WTC11 (cell line): ENCODE results near the gene B4GALT2. TPM values are rescaled to one million over a fixed set of nuclear protein-coding genes. Genes with fewer than 3 reads are reported as not detected.

Experiments used
- ATAC-seq: fragments of 200-7000 bp; cut with Tn5 transposase; 2 replicates; pipeline ENCODE4 v1.10.0; 2021; ENCODE audit warnings: mild to moderate bottlenecking, moderate library complexity
- CTCF ChIA-PET: fragments of 300-600 bp; sonication (Branson Sonifier 250); formaldehyde crosslinking; loops from one replicate; lab custom pipeline; 2021; ENCODE audit warnings: antibody characterized with exemption; lab: Charles Lee
- POLR2A ChIA-PET: fragments of 350-600 bp; sonication (Branson Sonifier 250); formaldehyde crosslinking; loops from one replicate; lab custom pipeline; 2021; ENCODE audit warnings: antibody characterized with exemption; lab: Charles Lee
- DNase-seq: peaks from one replicate; pipeline ENCODE4 v3.0.0; 2021; ENCODE audit warnings: low spot score
- H3K27ac Mint-ChIP-seq: 2 replicates; pipeline ENCODE4 v1.8.0; 2021; ENCODE audit warnings: mixed read lengths
- H3K27me3 Mint-ChIP-seq: 2 replicates; pipeline ENCODE4 v1.8.0; 2021; ENCODE audit warnings: low read depth, mild to moderate bottlenecking, moderate library complexity, mixed read lengths
- H3K36me3 Mint-ChIP-seq: 2 replicates; pipeline ENCODE4 v1.8.0; 2021; ENCODE audit warnings: mixed read lengths
- H3K4me1 Mint-ChIP-seq: 2 replicates; pipeline ENCODE4 v1.8.0; 2022; ENCODE audit warnings: mixed read lengths
- H3K4me3 Mint-ChIP-seq: 2 replicates; pipeline ENCODE4 v1.8.0; 2021; ENCODE audit warnings: mild to moderate bottlenecking, moderate library complexity, mixed read lengths
- H3K9me3 Mint-ChIP-seq: 2 replicates; pipeline ENCODE4 v1.8.0; 2021; ENCODE audit warnings: mixed read lengths
- AFF4 ChIP-seq: sonication (generic); formaldehyde crosslinking; IDR thresholded peaks from 2 replicates; pipeline ENCODE4 v1.8.1; 2023; ENCODE audit warnings: mild to moderate bottlenecking, missing genetic modification reagents, borderline replicate concordance
- ATF3 ChIP-seq: sonication (generic); formaldehyde crosslinking; conservative IDR thresholded peaks from 2 replicates; pipeline ENCODE4 v1.8.1; 2022; ENCODE audit warnings: mild to moderate bottlenecking, missing genetic modification reagents
- CBFB ChIP-seq: sonication (generic); formaldehyde crosslinking; IDR thresholded peaks from 2 replicates; pipeline ENCODE4 v1.8.1; 2022; ENCODE audit warnings: mild to moderate bottlenecking, low read depth, missing genetic modification reagents
- CREB1 ChIP-seq: sonication (generic); formaldehyde crosslinking; IDR thresholded peaks from 2 replicates; pipeline ENCODE4 v1.8.0; 2023; ENCODE audit warnings: mild to moderate bottlenecking, missing genetic modification reagents
- ETV6 ChIP-seq: sonication (generic); formaldehyde crosslinking; IDR thresholded peaks from 2 replicates; pipeline ENCODE4 v1.8.1; 2022; ENCODE audit warnings: mild to moderate bottlenecking, missing genetic modification reagents
- FOXK1 ChIP-seq: sonication (generic); formaldehyde crosslinking; IDR thresholded peaks from 2 replicates; pipeline ENCODE4 v1.8.0; 2022; ENCODE audit warnings: mild to moderate bottlenecking, moderate library complexity, missing genetic modification reagents
- IRF2 ChIP-seq: sonication (generic); formaldehyde crosslinking; IDR thresholded peaks from 2 replicates; pipeline ENCODE4 v1.8.0; 2022; ENCODE audit warnings: low read depth, missing genetic modification reagents, borderline replicate concordance
- JUN ChIP-seq: sonication (generic); formaldehyde crosslinking; IDR thresholded peaks from 2 replicates; pipeline ENCODE4 v1.8.0; 2023; ENCODE audit warnings: mild to moderate bottlenecking, missing genetic modification reagents
- KAT7 ChIP-seq: sonication (generic); formaldehyde crosslinking; IDR thresholded peaks from 2 replicates; pipeline ENCODE4 v1.8.1; 2023; ENCODE audit warnings: missing genetic modification reagents, mild to moderate bottlenecking, borderline replicate concordance
- MYBL2 ChIP-seq: sonication (generic); formaldehyde crosslinking; IDR thresholded peaks from 2 replicates; pipeline ENCODE4 v1.8.1; 2023; ENCODE audit warnings: mild to moderate bottlenecking, moderate library complexity, missing genetic modification reagents
- NFYB ChIP-seq: sonication (generic); formaldehyde crosslinking; conservative IDR thresholded peaks from 2 replicates; pipeline ENCODE4 v1.8.0; 2022; ENCODE audit warnings: low read depth, missing genetic modification reagents
- NR1H2 ChIP-seq: sonication (generic); formaldehyde crosslinking; IDR thresholded peaks from 2 replicates; pipeline ENCODE4 v1.9.0; 2021; ENCODE audit warnings: mild to moderate bottlenecking, moderate library complexity, missing genetic modification reagents
- RELA ChIP-seq: sonication (generic); formaldehyde crosslinking; IDR thresholded peaks from 2 replicates; pipeline ENCODE4 v1.8.1; 2022; ENCODE audit warnings: missing genetic modification reagents, mild to moderate bottlenecking, borderline replicate concordance
- SOX15 ChIP-seq: fragments of 250-450 bp; sonication (Bioruptor Pico); IDR thresholded peaks from 2 replicates; pipeline ENCODE4 v1.9.0; 2021; ENCODE audit warnings: mild to moderate bottlenecking
- TEAD4 ChIP-seq: sonication (generic); formaldehyde crosslinking; IDR thresholded peaks from 2 replicates; pipeline ENCODE4 v1.8.0; 2022; ENCODE audit warnings: mild to moderate bottlenecking, missing genetic modification reagents
- ZBTB21 ChIP-seq: sonication (generic); formaldehyde crosslinking; IDR thresholded peaks from 2 replicates; pipeline ENCODE4 v1.8.1; 2023; ENCODE audit warnings: mild to moderate bottlenecking, missing genetic modification reagents, borderline replicate concordance
- ZBTB43 ChIP-seq: sonication (generic); formaldehyde crosslinking; IDR thresholded peaks from 2 replicates; pipeline ENCODE4 v1.8.1; 2023; ENCODE audit warnings: mild to moderate bottlenecking, missing genetic modification reagents
- ZNF281 ChIP-seq: sonication (generic); formaldehyde crosslinking; IDR thresholded peaks from 2 replicates; pipeline ENCODE4 v1.8.0; 2023; ENCODE audit warnings: mild to moderate bottlenecking, missing genetic modification reagents
- ZNF396 ChIP-seq: fragments of 250-450 bp; sonication (Bioruptor Pico); IDR thresholded peaks from 2 replicates; pipeline ENCODE4 v1.8.0; 2021; ENCODE audit warnings: mild to moderate bottlenecking, moderate library complexity, borderline replicate concordance
- ZNF423 ChIP-seq: fragments of 250-450 bp; sonication (Bioruptor Pico); IDR thresholded peaks from 2 replicates; pipeline ENCODE4 v2.1.2; 2022; ENCODE audit warnings: mild to moderate bottlenecking, moderate library complexity
- total RNA-seq: library from RNA; stranded (reverse); gene quantifications from 3 replicates; pipeline ENCODE4 v1.2.3, GENCODE V29; 2021

B4GALT2 gene
- total RNA-seq, 1 experiment from 2014 or later, result 66.7 TPM

GRCh38 chr1:43937179-43937865, 41.7 kb upstream of the B4GALT2 start:
- no peaks in the 10 kb centered on the region for H3K9me3 Mint-ChIP-seq
- CTCF ChIA-PET, result interaction anchor here (0.9 to 11.9 kb wide), 10 partner anchors 10 to 232 kb away, joined by 3 to 992 read pairs (median 8); partner anchors contain the start of genes ATP6V0B, IPO13 and ST3GAL3
- DNase-seq (no peak), ATAC-seq (no peak)
- TF ChIP-seq NFYB (CRISPR knock-in tag) (no peak), RELA (CRISPR knock-in tag) (no peak), AFF4 (CRISPR knock-in tag) (no peak), TEAD4 (CRISPR knock-in tag) (no peak), ETV6 (CRISPR knock-in tag) (no peak)
- H3K4me1 Mint-ChIP-seq, result peaks cover 57% of the 10 kb centered on the region
- POLR2A ChIA-PET, result interaction anchor here (0.9 to 1.5 kb wide), 2 partner anchors 25 to 287 kb away, joined by 3 to 4 read pairs; partner anchors contain the start of gene KDM4A
- peaks cover 8% of the 10 kb centered on the region for H3K27me3 Mint-ChIP-seq
- no peak overlapping the region for H3K27ac Mint-ChIP-seq
- no peaks in the 10 kb centered on the region for H3K36me3 Mint-ChIP-seq
- H3K4me3 Mint-ChIP-seq, result peak overlapping the region; percentile 78

GRCh38 chr1:43938383-43938782, 40.6 kb upstream of the B4GALT2 start:
- Mint-ChIP-seq H3K27me3 (no peaks in the 10 kb centered on the region; the same call in 1 of the 2 replicates), H3K36me3 (no peaks in the 10 kb centered on the region), H3K4me3 (no peak overlapping the region), H3K27ac (no peak overlapping the region; the same call in 1 of the 2 replicates), H3K4me1 (peaks cover 58% of the 10 kb centered on the region), H3K9me3 (no peaks in the 10 kb centered on the region)
- CTCF ChIA-PET, result interaction anchor here (0.8 to 11.9 kb wide), 4 partner anchors 36 to 172 kb away, joined by 3 to 992 read pairs (median 3); partner anchors contain the start of gene ATP6V0B
- ATAC-seq, result no peak
- POLR2A ChIA-PET, result no interaction called here
- DNase-seq, result no peak
- TF ChIP-seq NR1H2 (CRISPR knock-in tag), result no peak
- no peak for TF ChIP-seq CBFB (CRISPR knock-in tag)
- no peak for TF ChIP-seq ZBTB21 (CRISPR knock-in tag)
- TF ChIP-seq ZBTB43, result no peak
- no peak for TF ChIP-seq MYBL2 (CRISPR knock-in tag)
- TF ChIP-seq FOXK1 (CRISPR knock-in tag), result no peak
- TF ChIP-seq JUN (CRISPR knock-in tag), result no peak
- no peak for TF ChIP-seq SOX15
- no peak for TF ChIP-seq IRF2 (CRISPR knock-in tag)
- TF ChIP-seq ZNF423, result no peak
- TF ChIP-seq RELA (CRISPR knock-in tag), result no peak
- no peak for TF ChIP-seq ZNF396 (CRISPR knock-in tag)

GRCh38 chr1:43938892-43939587, 40.0 kb upstream of the B4GALT2 start:
- ChIA-PET POLR2A (interaction anchor here (0.9 kb wide), 1 partner anchor 176 kb away, joined by 3 read pairs; no protein-coding TSS in a partner anchor), CTCF (interaction anchor here (0.6 to 11.9 kb wide), 10 partner anchors 9 to 172 kb away, joined by 3 to 992 read pairs (median 3); no protein-coding TSS in a partner anchor)
- Mint-ChIP-seq H3K27me3 (no peaks in the 10 kb centered on the region; the same call in 1 of the 2 replicates), H3K4me1 (peaks cover 59% of the 10 kb centered on the region), H3K27ac (peak overlapping the region; percentile 22; the same call in 1 of the 2 replicates), H3K36me3 (no peaks in the 10 kb centered on the region), H3K9me3 (no peaks in the 10 kb centered on the region), H3K4me3 (no peak overlapping the region)
- TF ChIP-seq TEAD4 (CRISPR knock-in tag) (no peak), CREB1 (no peak), ATF3 (CRISPR knock-in tag) (no peak), MYBL2 (CRISPR knock-in tag) (no peak), KAT7 (CRISPR knock-in tag) (no peak), ZNF281 (no peak)
- no peak for DNase-seq
- ATAC-seq, result no peak
